SHP77 (cell line): Measurements from ENCODE around the gene CEP85.

ENCODE experiments used
- DNase-seq, 2 experiments: peaks; one replicate each; lab custom pipeline; 2025; lab: John Stamatoyannopoulos, UW

CEP85 gene

DNA sequence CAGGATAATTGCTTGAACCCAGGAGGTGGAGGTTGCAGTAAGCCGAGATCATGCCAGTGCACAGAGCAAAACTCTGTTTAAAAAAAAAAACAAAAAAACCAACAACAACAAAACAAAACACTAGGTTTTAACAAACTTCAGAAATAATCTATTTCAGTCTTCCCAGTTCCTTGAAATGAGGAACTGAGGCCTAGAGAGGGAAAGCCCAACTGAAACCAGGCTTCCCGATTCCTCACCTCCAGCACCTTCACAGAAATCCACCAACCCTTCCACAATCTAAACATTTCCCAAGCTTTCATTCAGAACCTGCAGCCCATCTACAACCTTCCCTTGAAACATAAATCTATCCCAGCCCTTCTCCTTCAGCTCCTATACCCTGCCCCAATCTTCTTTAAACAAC is 83.1 kb downstream of the CEP85 start:
- no peak for DNase-seq

DNA sequence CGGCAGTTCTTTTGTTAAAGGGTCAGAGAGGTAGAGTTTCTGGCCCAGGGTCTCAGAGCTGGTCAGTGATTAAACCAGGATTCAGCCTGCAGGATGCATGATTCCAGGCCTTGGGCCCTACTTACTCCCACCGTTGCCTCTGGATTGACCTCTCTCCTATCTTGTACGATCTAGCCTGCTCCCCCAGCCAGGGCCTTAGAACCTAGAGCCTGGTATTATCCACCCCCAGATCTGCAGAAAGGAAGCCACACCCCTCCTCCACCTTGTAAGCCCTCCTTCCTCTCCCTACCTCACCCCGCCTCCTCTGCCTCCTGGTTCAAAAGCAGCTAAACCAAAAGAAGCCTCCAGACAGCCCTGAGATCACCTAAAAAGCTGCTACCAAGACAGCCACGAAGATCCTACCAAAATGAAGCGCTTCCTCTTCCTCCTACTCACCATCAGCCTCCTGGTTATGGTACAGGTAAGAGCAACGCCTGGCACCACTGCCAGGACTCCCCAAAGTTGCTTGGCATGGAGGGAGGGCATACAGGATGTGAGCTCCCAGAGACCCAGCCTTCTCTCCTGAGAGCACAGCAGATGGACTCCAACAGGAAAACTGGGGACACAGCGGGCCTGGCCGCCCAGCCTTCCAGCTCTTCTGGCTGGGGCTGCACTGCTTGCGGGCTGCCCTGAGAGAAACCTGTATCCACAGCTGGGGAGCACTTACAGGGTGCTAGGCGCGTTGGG is 83.8 kb downstream of the CEP85 start, which contains the start of gene CD52:
TSS of gene CD52 (plus strand) at position 347 of the 726 bp plus-strand sequence. CDS start at position 407, 60 bp downstream.
- no peak for DNase-seq

DNA sequence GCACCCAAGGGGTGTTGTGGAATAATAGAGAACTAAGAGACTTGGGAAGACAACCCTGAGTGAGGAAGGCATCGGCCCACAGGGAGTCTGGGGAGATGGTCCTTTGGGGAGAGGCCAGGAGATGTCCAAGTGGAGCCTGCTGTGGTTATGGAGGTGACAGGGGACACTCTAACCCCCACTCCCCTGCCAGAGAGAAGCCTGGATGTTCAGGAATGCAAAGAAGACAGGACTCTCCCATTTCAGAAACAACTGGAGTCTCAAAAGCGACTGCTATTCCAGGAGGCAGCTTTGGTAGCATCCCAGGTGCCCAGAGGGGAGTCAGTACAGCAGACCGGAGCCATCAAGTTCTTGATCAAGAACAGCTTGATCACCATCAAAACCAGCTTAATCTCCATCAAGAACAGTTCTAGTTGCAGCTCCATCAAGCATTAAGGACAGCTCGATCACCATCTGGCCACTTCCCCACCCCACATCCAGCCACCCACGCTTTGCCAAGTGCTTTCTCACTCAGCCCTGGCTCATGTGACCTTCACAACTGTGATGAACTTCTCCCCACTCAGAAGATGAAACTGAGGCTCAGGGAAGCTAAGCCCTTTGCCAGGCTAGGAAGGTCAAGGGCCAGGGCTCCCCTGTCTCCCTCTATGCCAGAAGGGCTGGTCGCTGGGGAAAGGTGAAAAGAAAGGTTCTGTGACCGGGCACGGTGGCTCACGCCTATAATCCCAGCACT is 84.5 kb downstream of the CEP85 start:
- no peak for DNase-seq

GRCh38 chr1:26320896-26321295 is 86.9 kb downstream of the CEP85 start:
- no peak for DNase-seq

GRCh38 chr1:26321315-26322041 is 87.5 kb downstream of the CEP85 start:
- DNase-seq = peak; percentile 59 to 76

DNA sequence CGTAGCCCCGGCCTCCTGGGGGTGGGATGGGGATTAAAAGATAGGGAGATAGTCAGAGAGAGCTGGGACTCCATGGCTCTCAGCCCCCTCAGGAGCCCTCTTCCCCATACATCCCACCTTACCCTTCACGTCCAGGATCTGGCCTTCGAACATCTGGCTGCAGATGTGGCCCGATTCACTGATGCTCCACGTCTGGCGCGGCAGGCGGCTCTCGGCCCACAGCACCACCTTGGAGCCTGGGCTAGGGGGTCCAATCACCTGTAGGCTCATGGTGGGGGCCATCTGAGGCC is 88.0 kb downstream of the CEP85 start:
- no peak for DNase-seq

DNA sequence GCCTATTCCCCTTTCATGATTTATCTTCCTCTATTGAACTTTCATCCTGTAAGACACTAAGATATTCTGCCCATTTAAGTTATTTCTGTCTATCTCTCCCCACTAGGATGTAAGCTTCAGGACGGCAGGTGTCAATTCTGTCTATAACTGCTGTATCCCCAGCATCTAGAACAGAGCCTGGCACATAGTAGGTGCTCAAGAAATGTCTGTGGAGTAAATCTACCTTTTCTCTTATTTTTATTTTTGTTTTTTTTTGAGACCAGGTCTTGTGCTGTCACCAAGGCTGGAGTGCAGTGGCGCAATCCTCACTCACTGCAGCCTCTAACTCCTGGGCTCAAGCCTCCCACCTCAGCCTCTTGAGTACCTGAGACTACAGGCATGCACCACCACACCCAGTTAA is 89.4 kb downstream of the CEP85 start:
- no peak for DNase-seq

GRCh38 chr1:26324550-26324949 is 90.5 kb downstream of the CEP85 start:
- no peak for DNase-seq

DNA sequence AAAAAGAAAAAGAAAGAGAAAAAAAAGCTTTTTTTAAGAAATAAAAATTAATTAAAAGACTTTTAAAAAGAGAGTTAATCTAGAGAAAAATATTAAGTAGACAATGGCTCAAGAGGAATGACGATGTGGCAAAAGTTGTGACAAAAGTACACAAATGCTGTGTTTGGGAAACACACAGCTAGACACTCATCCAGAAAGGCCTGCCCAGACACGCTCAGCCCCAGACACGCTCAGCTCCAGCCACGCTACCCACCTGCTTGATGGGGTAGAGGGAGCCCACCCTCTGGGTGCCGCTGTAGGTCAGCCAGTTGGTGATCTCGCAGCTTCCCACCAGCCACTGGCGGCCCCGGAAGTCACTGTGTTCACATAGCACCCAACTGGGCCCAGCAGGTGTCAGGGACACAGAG is 94.0 kb downstream of the CEP85 start:
- DNase-seq = peak; percentile 89 to 94
